ENCODE results near the gene FCN1. TPM values are rescaled to one million over a fixed set of nuclear protein-coding genes. Genes with fewer than 3 reads are reported as not detected.

FCN1 gene
- total RNA-seq, 1 donor from 2014 or later = not detected

DNA sequence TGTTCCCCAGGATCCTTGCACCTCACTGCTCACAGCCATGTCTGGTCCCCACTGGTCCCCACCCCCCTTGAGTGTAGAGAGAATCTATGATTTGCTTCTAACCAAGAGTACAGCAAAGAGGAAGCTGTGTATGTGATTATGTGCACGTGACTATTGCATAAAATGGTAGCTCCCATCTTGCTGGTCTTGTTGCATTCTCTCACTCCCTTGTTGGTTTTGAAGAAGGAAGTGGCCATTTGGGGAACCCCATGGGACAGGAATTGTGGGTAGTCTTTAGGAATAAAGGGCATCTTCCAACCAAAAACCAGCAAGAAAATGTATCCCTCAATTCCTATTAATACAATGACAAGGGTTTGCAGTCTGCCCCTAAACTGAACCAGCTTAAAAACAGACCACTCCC is 42.3 kb downstream of the FCN1 start:
- TF ChIP-seq, protein P1, sequence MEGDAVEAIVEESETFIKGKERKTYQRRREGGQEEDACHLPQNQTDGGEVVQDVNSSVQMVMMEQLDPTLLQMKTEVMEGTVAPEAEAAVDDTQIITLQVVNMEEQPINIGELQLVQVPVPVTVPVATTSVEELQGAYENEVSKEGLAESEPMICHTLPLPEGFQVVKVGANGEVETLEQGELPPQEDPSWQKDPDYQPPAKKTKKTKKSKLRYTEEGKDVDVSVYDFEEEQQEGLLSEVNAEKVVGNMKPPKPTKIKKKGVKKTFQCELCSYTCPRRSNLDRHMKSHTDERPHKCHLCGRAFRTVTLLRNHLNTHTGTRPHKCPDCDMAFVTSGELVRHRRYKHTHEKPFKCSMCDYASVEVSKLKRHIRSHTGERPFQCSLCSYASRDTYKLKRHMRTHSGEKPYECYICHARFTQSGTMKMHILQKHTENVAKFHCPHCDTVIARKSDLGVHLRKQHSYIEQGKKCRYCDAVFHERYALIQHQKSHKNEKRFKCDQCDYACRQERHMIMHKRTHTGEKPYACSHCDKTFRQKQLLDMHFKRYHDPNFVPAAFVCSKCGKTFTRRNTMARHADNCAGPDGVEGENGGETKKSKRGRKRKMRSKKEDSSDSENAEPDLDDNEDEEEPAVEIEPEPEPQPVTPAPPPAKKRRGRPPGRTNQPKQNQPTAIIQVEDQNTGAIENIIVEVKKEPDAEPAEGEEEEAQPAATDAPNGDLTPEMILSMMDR (conservative IDR thresholded peaks at IDR 0.05) = no peak
- no peaks in the 10 kb centered on the region for H3K9me3 Mint-ChIP-seq
- H3K27me3 Mint-ChIP-seq = peaks cover 13% of the 10 kb centered on the region
- no peak overlapping the region for H3K4me3 Mint-ChIP-seq
- no peak overlapping the region for H3K27ac Mint-ChIP-seq
- no peaks in the 10 kb centered on the region for H3K36me3 Mint-ChIP-seq
- peak; percentile 31 for DNase-seq (ENCODE audit: extremely low spot score, unreplicated experiment)
- H3K4me1 Mint-ChIP-seq (ENCODE audit: unreplicated experiment) = no peaks in the 10 kb centered on the region

- H3K27me3 Mint-ChIP-seq = peaks cover 10% of the 10 kb centered on the region
Measured at GRCh38 chr9:134872482-134873231, 45.1 kb downstream of the FCN1 start.

DNA sequence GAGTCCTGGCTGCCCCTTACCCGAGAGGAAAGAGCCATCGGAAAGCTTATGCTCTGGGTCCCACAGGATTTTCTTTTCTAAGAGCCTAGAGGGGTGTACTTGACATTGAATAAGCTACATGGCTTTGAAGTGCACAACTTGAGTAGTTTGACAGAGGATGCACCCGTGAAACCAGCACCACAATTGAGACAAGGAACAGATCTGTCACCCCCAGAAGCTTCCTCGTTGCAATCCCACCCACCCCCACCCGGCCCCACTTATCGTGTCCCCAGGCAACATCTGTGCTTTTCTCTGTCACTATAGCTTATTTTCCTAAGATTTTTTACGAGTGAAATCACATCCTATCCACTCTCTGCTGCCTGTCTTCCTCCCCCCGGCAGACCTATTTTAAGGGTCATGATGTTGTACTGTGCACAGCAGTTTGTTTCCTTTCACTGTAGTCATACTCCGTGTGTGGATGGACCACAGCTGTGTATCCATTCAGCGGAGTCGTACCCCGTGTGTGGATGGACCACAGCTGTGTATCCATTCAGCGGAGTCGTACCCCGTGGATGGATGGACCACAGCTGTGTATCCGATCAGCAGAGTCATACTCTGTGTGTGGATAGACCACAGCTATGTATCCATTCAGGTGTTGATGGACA is 45.9 kb downstream of the FCN1 start:
- peak; percentile 42 for DNase-seq (ENCODE audit: extremely low spot score, unreplicated experiment)
- no peak overlapping the region for H3K27ac Mint-ChIP-seq

More at GRCh38 chr9:134872482-134873231, 45.1 kb downstream of the FCN1 start:
- H3K36me3 Mint-ChIP-seq = no peaks in the 10 kb centered on the region
- H3K4me1 Mint-ChIP-seq (ENCODE audit: unreplicated experiment) = no peaks in the 10 kb centered on the region
- no peak overlapping the region for H3K4me3 Mint-ChIP-seq
- no peak overlapping the region for H3K27ac Mint-ChIP-seq
- DNase-seq (ENCODE audit: extremely low spot score, unreplicated experiment) = peak; percentile 42
- TF ChIP-seq, protein P1 (conservative IDR thresholded peaks at IDR 0.05) = no peak
- no peaks in the 10 kb centered on the region for H3K9me3 Mint-ChIP-seq

DNA sequence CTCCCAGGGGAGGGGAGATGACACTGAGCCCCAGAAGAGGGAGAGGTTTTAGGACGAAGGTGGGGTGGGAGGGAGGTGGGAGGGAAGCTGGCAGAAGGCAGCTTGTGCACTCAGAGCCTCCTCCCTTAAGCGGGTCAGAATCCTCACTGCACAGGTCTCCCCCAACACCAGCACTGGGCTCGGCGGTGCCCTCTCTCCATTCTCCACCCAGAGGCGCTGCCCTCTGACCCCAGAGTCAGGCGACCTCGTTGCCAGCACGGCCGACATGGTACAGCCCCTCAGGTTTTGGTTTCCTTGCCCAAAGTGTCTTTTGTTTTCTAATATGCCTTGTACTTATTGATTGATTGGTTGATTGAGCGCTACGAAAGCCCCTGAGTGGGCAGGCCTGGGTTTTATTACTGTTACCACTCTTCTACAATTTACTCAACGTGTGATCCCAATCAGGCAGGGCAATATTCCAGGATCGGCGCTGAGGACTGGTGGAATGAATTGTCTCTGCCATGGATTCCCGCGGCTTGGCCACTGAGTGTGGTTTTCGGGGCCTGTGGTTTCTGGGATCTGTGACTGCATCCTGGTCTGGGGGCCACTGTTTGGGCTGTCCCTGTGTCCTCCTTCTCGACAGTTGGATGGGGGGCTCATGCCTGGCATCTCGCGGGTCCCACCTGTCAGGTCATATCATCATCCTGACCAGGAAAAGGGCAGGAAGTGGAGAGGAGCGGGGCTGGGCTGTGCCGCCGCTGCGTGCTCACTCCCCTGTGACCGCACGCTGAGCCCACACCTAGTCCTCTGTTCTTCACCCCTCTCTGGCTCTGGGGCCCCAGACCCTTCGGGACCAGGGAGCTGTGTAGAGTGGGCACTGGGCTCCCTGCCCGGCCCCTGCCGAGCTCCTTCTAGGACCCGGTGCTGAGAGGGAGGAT is 46.7 kb downstream of the FCN1 start:
- peak; percentile 62 for DNase-seq (ENCODE audit: extremely low spot score, unreplicated experiment)
- Mint-ChIP-seq H3K36me3 (no peaks in the 10 kb centered on the region), H3K27ac (no peak overlapping the region)

More for the DNA sequence above, 45.9 kb downstream of the FCN1 start:
- Mint-ChIP-seq H3K27me3 (peaks cover 3% of the 10 kb centered on the region), H3K4me1 (ENCODE audit: unreplicated experiment) (no peaks in the 10 kb centered on the region), H3K36me3 (no peaks in the 10 kb centered on the region), H3K4me3 (no peak overlapping the region), H3K9me3 (no peaks in the 10 kb centered on the region)
- TF ChIP-seq, protein P1 (conservative IDR thresholded peaks at IDR 0.05) = no peak

GRCh38 chr9:134870301-134870694 is 47.4 kb downstream of the FCN1 start:
- Mint-ChIP-seq H3K27ac (no peak overlapping the region), H3K4me1 (ENCODE audit: unreplicated experiment) (no peaks in the 10 kb centered on the region), H3K9me3 (no peaks in the 10 kb centered on the region), H3K4me3 (no peak overlapping the region), H3K27me3 (peaks cover 3% of the 10 kb centered on the region), H3K36me3 (no peaks in the 10 kb centered on the region)
- DNase-seq (ENCODE audit: extremely low spot score, unreplicated experiment) = peak; percentile 70
- TF ChIP-seq, protein P1 (conservative IDR thresholded peaks at IDR 0.05) = no peak

More for the DNA sequence above, 46.7 kb downstream of the FCN1 start:
- TF ChIP-seq, protein P1 (conservative IDR thresholded peaks at IDR 0.05) = no peak
- H3K4me1 Mint-ChIP-seq (ENCODE audit: unreplicated experiment) = no peaks in the 10 kb centered on the region
- peaks cover 3% of the 10 kb centered on the region for H3K27me3 Mint-ChIP-seq
- no peaks in the 10 kb centered on the region for H3K9me3 Mint-ChIP-seq
- H3K4me3 Mint-ChIP-seq = no peak overlapping the region
